CD14-positive monocyte (primary cell): ENCODE results near the gene IKZF2. TPM values are rescaled to one million over a fixed set of nuclear protein-coding genes. Genes with fewer than 3 reads are reported as not detected.
A peak's percentile ranks its signal among the peaks of the same experiment; 100 is the strongest.

Experiments
- DNase-seq, 3 donors: peaks; one replicate each; pipeline ENCODE4 v3.0.0-alpha.2; 2011 to 2022
- H2AFZ ChIP-seq: 2 replicates; pipeline ENCODE4 v1.6.0; 2012; ENCODE audit warnings: mild to moderate bottlenecking, low read depth, low read length, inconsistent platforms; ENCODE audit not compliant: insufficient read depth, poor library complexity, severe bottlenecking
- H3K27ac ChIP-seq, 2 donors: 1 replicate in 1 of 2; 2 replicates in 1 of 2; pipeline ENCODE4 v1.5.1; 2012 to 2013; ENCODE audit warnings: low read length in 2 of 2, control low read depth in 1 of 2, inconsistent platforms in 1 of 2, low read depth in 1 of 2, mild to moderate bottlenecking in 1 of 2
- H3K27me3 ChIP-seq, 2 donors: one replicate each; pipeline versions ENCODE4 v1.6.0 to v1.6.1; 2011 to 2013; ENCODE audit warnings: low read length in 2 of 2; ENCODE audit not compliant: control insufficient read depth in 2 of 2, insufficient read depth in 2 of 2
- H3K36me3 ChIP-seq, 2 donors: replicated peaks in 1 of 2; 1 replicate in 1 of 2; 2 replicates in 1 of 2; pipeline versions ENCODE4 v1.5.1 to v1.6.1; 2012 to 2013; ENCODE audit warnings: low read length in 2 of 2, control low read depth in 1 of 2, inconsistent platforms in 1 of 2, mild to moderate bottlenecking in 1 of 2; ENCODE audit not compliant: insufficient read depth in 2 of 2, control insufficient read depth in 1 of 2
- H3K4me1 ChIP-seq, 2 donors: 1 replicate in 1 of 2; 2 replicates in 1 of 2; pipeline versions ENCODE4 v1.5.1 to v1.6.1; 2012 to 2013; ENCODE audit warnings: low read length in 2 of 2, control low read depth in 1 of 2, inconsistent platforms in 1 of 2, mild to moderate bottlenecking in 1 of 2, moderate library complexity in 1 of 2; ENCODE audit not compliant: insufficient read depth in 2 of 2, control insufficient read depth in 1 of 2
- H3K4me2 ChIP-seq: replicated peaks from 2 replicates; pipeline ENCODE3; 2012; ENCODE audit warnings: low read length, moderate library complexity, mild to moderate bottlenecking; ENCODE audit not compliant: poor library complexity, severe bottlenecking; ENCODE audit errors: extremely low read depth
- H3K4me3 ChIP-seq, 3 experiments: fragments of 200-600 bp in 1 of 3; sonication (generic) in 1 of 3; replicated peaks in 1 of 3; 1 replicate in 2 of 3; 2 replicates in 1 of 3; pipeline ENCODE4 v1.5.1; 2011 to 2013; ENCODE audit warnings: low read length in 3 of 3, mild to moderate bottlenecking in 3 of 3, control low read depth in 2 of 3, low read depth in 2 of 3, inconsistent platforms in 1 of 3, moderate library complexity in 1 of 3
- H3K79me2 ChIP-seq: 2 replicates; pipeline ENCODE4 v1.6.0; 2012; ENCODE audit warnings: mild to moderate bottlenecking, control low read depth, inconsistent platforms, low read length, moderate library complexity; ENCODE audit not compliant: insufficient read depth
- H3K9ac ChIP-seq: 2 replicates; pipeline ENCODE4 v1.6.0; 2017; ENCODE audit warnings: low read length, mild to moderate bottlenecking; ENCODE audit not compliant: insufficient read depth, poor library complexity, severe bottlenecking
- H3K9me3 ChIP-seq, 2 donors: replicated peaks in 1 of 2; 1 replicate in 1 of 2; 2 replicates in 1 of 2; pipeline versions ENCODE4 v1.5.1 to v1.6.1; 2012 to 2013; ENCODE audit warnings: low read length in 2 of 2, control low read depth in 1 of 2; ENCODE audit not compliant: control insufficient read depth in 1 of 2, insufficient read depth in 1 of 2
- H4K20me1 ChIP-seq: 2 replicates; pipeline ENCODE4 v1.6.0; 2012; ENCODE audit warnings: mild to moderate bottlenecking, low read length, control low read depth, moderate library complexity; ENCODE audit not compliant: insufficient read depth
- H3K27ac Mint-ChIP-seq, 7 donors: one replicate each; pipeline ENCODE4 v1.8.0; 2020; ENCODE audit warnings: mild to moderate bottlenecking in 7 of 7, mixed read lengths in 7 of 7, moderate library complexity in 6 of 7, inconsistent platforms in 2 of 7
- H3K27me3 Mint-ChIP-seq, 3 donors: one replicate each; pipeline ENCODE4 v1.8.0; 2021 to 2022; ENCODE audit warnings: low read depth in 3 of 3, mild to moderate bottlenecking in 3 of 3, mixed read lengths in 3 of 3, moderate library complexity in 3 of 3, inconsistent platforms in 1 of 3
- H3K36me3 Mint-ChIP-seq, 2 donors: one replicate each; pipeline ENCODE4 v1.8.0; 2020; ENCODE audit warnings: mixed read lengths in 2 of 2, inconsistent platforms in 1 of 2, mild to moderate bottlenecking in 1 of 2
- H3K4me1 Mint-ChIP-seq: one replicate; pipeline ENCODE4 v1.8.0; 2020; ENCODE audit warnings: mild to moderate bottlenecking, mixed read lengths
- H3K4me3 Mint-ChIP-seq, 2 donors: one replicate each; pipeline ENCODE4 v1.8.0; 2020; ENCODE audit warnings: mild to moderate bottlenecking in 2 of 2, mixed read lengths in 2 of 2, moderate library complexity in 1 of 2
- H3K9me3 Mint-ChIP-seq, 7 donors: one replicate each; pipeline ENCODE4 v1.8.0; 2020 to 2022; ENCODE audit warnings: mixed read lengths in 7 of 7, mild to moderate bottlenecking in 6 of 7, moderate library complexity in 6 of 7, inconsistent platforms in 2 of 7
- WGBS: methylation state at CpG from one replicate; pipeline ENCODE4 v1.1.5; 2013; ENCODE audit warnings: missing lambda C conversion rate; ENCODE audit not compliant: insufficient coverage; 5-methylcytosine and 5-hydroxymethylcytosine counted together
- intact Hi-C, 2 donors: fragments of 100-400 bp; cut with micrococcal nuclease; formaldehyde crosslinking; loops; one replicate each; pipeline versions ENCODE4 v1.15.0 to v1.15.1; 2023
- polyA plus RNA-seq, 3 donors: library from polyadenylated mRNA; depleted of rRNA in 1 of 3; unstranded in 2 of 3; stranded (reverse) in 1 of 3; fragments of 300-500 nt in 2 of 3; fragments of >200 nt in 1 of 3; fragmentation: Illumina TruSeq in 2 of 3; gene quantifications; 1 replicate in 2 of 3; 2 replicates in 1 of 3; pipeline ENCODE4 v1.2.3, GENCODE V29; 2012 to 2021
- TF ChIP-seq, protein P1 (sequence below): fragments of 200-600 bp; IDR thresholded peaks from one replicate; pipeline ENCODE4 v1.8.0; 2022; ENCODE audit warnings: antibody characterized with exemption, mild to moderate bottlenecking

Gene IKZF2
- polyA plus RNA-seq, 3 donors = 0.10 to 0.12 (median 0.11) TPM

DNA sequence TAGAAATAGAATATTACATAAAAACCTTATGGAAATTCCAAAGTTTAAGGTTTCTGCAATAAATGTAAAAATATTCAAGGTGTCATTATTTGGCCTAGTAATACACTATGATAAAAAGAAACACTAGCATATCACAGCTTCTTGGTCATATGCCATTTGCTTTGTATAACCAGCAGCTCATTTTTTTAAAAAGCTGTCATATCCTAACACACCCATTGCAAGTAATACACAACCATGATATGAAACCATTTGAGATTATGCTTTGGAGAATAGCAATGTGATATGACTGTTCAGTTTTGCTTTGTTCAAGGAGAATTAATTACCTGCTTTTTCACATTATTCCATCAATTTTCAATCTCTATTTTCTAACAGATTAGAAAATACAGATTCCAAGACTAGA, 149.0 kb downstream of the IKZF2 start:
- H3K4me2 ChIP-seq = no peak overlapping the region
- no peaks in the 10 kb centered on the region for H3K27me3 ChIP-seq
- H3K79me2 ChIP-seq = no peaks in the 10 kb centered on the region
- no peaks in the 10 kb centered on the region for H3K4me1 ChIP-seq
- no peaks in the 10 kb centered on the region for H3K27me3 Mint-ChIP-seq
- peaks cover 5% of the 10 kb centered on the region for H3K4me1 Mint-ChIP-seq
- H3K9ac ChIP-seq = no peak overlapping the region
- DNase-seq = no peak
- no peaks in the 10 kb centered on the region for H3K36me3 Mint-ChIP-seq
- intact Hi-C loops = no loop called here
- H3K9me3 Mint-ChIP-seq = no peaks in the 10 kb centered on the region
- TF ChIP-seq, protein P1, sequence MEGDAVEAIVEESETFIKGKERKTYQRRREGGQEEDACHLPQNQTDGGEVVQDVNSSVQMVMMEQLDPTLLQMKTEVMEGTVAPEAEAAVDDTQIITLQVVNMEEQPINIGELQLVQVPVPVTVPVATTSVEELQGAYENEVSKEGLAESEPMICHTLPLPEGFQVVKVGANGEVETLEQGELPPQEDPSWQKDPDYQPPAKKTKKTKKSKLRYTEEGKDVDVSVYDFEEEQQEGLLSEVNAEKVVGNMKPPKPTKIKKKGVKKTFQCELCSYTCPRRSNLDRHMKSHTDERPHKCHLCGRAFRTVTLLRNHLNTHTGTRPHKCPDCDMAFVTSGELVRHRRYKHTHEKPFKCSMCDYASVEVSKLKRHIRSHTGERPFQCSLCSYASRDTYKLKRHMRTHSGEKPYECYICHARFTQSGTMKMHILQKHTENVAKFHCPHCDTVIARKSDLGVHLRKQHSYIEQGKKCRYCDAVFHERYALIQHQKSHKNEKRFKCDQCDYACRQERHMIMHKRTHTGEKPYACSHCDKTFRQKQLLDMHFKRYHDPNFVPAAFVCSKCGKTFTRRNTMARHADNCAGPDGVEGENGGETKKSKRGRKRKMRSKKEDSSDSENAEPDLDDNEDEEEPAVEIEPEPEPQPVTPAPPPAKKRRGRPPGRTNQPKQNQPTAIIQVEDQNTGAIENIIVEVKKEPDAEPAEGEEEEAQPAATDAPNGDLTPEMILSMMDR = no peak
- H3K9me3 ChIP-seq = no peaks in the 10 kb centered on the region
- H3K27ac ChIP-seq = no peak overlapping the region
- no peak overlapping the region for H2AFZ ChIP-seq
- no peak overlapping the region for H3K4me3 ChIP-seq
- H4K20me1 ChIP-seq = no peaks in the 10 kb centered on the region
- no peak overlapping the region for H3K4me3 Mint-ChIP-seq
- no peaks in the 10 kb centered on the region for H3K36me3 ChIP-seq
- no peak overlapping the region for H3K27ac Mint-ChIP-seq

DNA sequence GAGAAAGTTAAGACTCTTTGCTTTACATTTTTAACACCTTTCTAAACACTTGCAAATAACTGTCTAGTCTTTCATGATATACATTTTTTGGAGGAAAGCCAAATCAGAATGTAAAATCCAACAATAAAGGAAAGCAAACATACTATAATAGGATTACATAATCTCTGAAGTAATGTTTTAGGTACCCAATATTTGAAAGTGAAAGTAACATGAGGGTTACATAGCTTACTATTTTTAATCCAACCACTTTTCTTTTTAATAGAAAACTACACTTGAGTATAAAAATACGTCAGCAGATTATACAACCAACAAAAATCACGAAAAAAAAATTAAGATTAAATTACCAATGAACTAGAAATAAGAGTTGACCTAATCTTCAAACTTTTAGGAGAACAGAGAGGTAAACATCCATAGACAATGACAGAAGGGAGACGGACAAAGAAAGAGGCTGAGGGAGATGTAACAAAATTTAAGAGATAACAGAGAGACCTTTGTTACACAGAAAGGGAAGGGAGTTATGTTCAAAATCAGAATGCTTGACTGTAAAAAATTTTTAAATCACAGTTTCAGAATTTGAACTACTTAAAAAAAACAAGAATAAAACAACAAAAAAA, 150.0 kb downstream of the IKZF2 start:
- peak overlapping the region in 1 of 7 donors; percentile 16 for H3K27ac Mint-ChIP-seq
- Histone ChIP-seq H3K4me2 (no peak overlapping the region), H3K27ac (no peak overlapping the region), H3K9me3 (no peaks in the 10 kb centered on the region), H3K4me1 (no peaks in the 10 kb centered on the region), H3K9ac (no peak overlapping the region), H2AFZ (no peak overlapping the region), H3K36me3 (no peaks in the 10 kb centered on the region), H3K79me2 (no peaks in the 10 kb centered on the region), H3K4me3 (no peak overlapping the region), H3K27me3 (no peaks in the 10 kb centered on the region), H4K20me1 (no peaks in the 10 kb centered on the region)
- no peak for DNase-seq
- intact Hi-C loops = no loop called here
- H3K4me1 Mint-ChIP-seq = peaks cover 5% of the 10 kb centered on the region
- H3K27me3 Mint-ChIP-seq = no peaks in the 10 kb centered on the region
- TF ChIP-seq, protein P1 = no peak
- H3K9me3 Mint-ChIP-seq = no peaks in the 10 kb centered on the region
- no peak overlapping the region for H3K4me3 Mint-ChIP-seq
- H3K36me3 Mint-ChIP-seq = no peaks in the 10 kb centered on the region
- WGBS = no CpG with 5 or more reads among the region's 3 CpGs
